ENCODE measurements around the gene NUTM2A.
A peak's percentile ranks its signal among the peaks of the same experiment; 100 is the strongest.
"Not testable (repeated sequence)": the region's sequence is repeated elsewhere in the genome, so short reads cannot be mapped to it uniquely, and the experiment has no call there.

Gene NUTM2A, protein sequence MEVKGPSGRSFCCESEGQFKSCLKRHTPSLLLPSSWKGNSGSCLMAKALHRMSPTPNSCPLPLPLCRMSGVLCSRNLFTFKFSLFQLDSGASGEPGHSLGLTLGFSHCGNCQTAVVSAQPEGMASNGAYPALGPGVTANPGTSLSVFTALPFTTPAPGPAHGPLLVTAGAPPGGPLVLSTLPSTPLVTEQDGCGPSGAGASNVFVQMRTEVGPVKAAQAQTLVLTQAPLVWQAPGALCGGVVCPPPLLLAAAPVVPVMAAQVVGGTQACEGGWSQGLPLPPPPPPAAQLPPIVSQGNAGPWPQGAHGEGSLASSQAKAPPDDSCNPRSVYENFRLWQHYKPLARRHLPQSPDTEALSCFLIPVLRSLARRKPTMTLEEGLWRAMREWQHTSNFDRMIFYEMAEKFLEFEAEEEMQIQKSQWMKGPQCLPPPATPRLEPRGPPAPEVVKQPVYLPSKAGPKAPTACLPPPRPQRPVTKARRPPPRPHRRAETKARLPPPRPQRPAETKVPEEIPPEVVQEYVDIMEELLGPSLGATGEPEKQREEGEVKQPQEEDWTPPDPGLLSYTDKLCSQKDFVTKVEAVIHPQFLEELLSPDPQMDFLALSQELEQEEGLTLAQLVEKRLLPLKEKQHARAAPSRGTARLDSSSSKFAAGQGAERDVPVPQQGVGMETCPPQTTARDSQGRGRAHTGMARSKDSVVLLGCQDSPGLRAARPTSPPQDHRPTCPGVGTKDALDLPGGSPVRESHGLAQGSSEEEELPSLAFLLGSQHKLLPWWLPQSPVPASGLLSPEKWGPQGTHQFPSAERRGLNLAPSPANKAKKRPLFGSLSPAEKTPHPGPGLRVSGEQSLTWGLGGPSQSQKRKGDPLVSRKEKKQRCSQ

GRCh38 chr10:87225148-87225547 lies at the start of gene NUTM2A:
NUTM2A (plus strand) TSS chr10:87225448; CDS start chr10:87225831, 383 bp downstream.
- FAIRE-seq; DNase-seq (ENCODE audit: extremely low spot score, insufficient read length, low read depth): not testable (repeated sequence)

DNA sequence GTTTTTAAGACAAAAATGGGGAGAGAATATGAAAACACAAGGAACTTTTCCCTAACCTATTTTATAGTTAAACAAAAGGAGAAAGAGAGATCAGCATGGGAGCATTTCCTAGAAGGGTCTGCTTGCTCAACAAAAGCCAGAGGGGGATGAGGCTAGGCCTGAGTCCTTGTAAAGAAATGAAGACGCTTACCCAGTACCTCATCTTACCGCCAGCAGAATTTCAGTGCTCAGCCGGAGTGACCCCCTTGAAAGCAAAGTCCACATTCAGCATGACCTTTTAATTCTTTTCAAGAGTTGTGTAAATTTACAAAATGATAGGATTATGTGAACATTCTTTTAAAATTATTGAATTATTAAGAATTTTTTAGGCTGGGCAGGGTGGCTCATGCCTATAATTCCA lies 47.7 kb upstream of the NUTM2A start:
- not testable (repeated sequence) for DNase-seq (ENCODE audit: extremely low spot score, insufficient read length, low read depth); FAIRE-seq

GRCh38 chr10:87184421-87184820 lies 40.8 kb upstream of the NUTM2A start:
- FAIRE-seq; DNase-seq (ENCODE audit: extremely low spot score, insufficient read length, low read depth): not testable (repeated sequence)

DNA sequence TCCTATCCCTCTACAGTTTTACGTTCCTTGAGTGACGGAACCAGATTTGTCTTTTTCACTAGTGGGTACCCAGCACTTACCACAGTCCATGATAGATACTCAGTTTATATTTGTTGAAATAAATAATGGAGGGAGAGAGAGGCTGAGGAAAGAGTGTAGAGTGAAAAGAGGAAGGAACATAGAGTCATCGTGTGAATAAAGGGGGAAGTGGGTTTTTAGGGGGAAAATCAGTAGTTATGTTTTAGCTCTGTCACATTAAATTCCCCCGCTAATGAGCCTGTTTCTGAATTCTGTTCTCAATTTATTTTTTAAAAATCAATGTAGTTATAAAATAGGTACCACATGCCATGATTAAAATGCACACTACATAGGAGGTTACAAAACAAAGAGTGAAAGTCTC lies 39.2 kb upstream of the NUTM2A start:
- not testable (repeated sequence) for FAIRE-seq; DNase-seq (ENCODE audit: extremely low spot score, insufficient read length, low read depth)

DNA sequence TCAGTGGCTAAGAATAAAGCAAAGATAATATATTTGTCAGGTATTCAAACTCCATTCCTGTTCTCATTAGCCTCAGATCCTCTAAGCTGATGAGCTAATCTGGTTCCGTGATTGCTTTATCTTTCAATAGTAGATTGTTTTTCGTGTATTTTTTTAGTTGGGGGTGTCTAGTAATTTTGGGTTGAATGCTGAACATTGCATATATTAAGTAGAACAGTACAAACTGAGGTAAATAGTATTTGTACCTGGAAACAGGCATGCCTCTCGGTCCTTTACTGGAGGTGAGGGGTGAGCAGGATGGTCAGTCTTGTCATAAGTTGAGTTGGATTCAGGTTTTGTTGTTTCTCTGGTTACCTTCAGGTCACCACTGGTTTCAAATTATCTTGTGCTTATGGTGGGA lies 37.7 kb upstream of the NUTM2A start:
- not testable (repeated sequence) for FAIRE-seq; DNase-seq (ENCODE audit: extremely low spot score, insufficient read length, low read depth)

- not testable (repeated sequence) for DNase-seq (ENCODE audit: extremely low spot score, insufficient read length, low read depth); FAIRE-seq
These were observed 33.4 kb upstream of the NUTM2A start for GRCh38 chr10:87191841-87192240.

DNA sequence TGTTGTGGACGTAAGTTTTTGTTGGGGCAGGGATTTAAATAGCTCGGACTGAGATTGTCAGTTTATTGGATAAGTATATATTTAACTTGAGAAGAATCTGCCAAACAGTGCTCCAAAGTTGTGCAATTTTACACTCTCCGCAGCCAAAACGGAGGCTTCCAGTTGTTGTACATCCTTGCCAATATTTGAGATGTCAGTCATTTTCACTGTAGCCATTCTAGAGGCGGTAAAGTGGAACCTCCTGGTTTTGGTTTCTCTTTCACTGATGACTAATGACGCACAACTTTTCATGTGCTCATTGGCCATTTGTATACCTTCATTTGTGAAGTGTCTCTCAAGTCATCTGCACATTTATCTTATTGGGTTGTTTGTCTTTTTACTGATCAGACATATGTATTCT lies 24.3 kb upstream of the NUTM2A start:
- FAIRE-seq: peak; percentile 84
- not testable (repeated sequence) for DNase-seq (ENCODE audit: extremely low spot score, insufficient read length, low read depth)

- not testable (repeated sequence) for DNase-seq (ENCODE audit: extremely low spot score, insufficient read length, low read depth)
- FAIRE-seq: peak; percentile 67
These were observed 20.4 kb upstream of the NUTM2A start for GRCh38 chr10:87204801-87205200.

DNA sequence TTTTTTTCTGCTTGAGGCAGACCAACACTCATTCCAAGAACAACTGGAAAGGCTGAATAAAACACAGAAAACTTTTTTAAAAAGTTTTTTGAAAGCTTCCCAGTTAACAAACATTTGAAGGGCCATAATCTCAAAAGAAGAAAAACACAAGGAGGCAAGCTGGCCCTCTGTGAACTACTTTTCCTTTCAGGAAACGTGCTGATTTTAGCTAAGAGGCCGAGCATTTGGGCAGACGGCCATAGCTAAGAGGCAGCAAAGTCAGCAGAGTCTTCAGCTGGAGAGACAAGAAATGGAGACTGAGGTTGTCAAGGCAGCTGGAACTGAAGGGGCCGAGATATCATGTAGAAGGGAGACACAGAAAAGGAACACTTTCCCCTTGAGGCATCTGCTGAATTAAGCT lies 18.3 kb upstream of the NUTM2A start:
- DNase-seq (ENCODE audit: extremely low spot score, insufficient read length, low read depth); FAIRE-seq: not testable (repeated sequence)

- not testable (repeated sequence) for FAIRE-seq
These were observed 14.9 kb upstream of the NUTM2A start for GRCh38 chr10:87210309-87210708.

GRCh38 chr10:87211848-87212247 lies 13.4 kb upstream of the NUTM2A start:
- not testable (repeated sequence) for DNase-seq (ENCODE audit: extremely low spot score, insufficient read length, low read depth); FAIRE-seq

More at GRCh38 chr10:87210309-87210708, 14.9 kb upstream of the NUTM2A start:
- DNase-seq (ENCODE audit: extremely low spot score, insufficient read length, low read depth): not testable (repeated sequence)

- DNase-seq (ENCODE audit: extremely low spot score, insufficient read length, low read depth): not testable (repeated sequence)
These were observed 12.0 kb upstream of the NUTM2A start for GRCh38 chr10:87213150-87213765.

DNA sequence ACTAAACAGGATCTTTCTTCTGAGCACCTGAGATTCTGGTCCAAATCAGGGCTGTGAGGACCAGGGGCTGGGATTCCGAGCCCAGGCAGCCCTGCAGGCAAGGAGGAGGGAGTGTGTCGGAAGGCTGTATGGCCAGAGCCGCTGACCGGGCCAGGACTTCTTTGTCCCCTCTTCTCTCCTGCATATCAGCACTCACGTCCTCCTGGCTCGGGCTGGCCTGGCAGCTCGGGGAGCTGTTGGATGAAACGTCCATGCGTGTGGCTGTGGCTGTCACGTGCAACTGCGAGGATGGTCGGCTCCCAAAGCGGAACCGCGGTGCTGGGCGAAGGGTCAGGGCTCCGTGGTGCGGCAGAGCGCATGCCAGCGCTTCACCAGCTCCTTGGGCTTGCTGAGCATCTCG lies 11.4 kb upstream of the NUTM2A start:
- not testable (repeated sequence) for DNase-seq (ENCODE audit: extremely low spot score, insufficient read length, low read depth); FAIRE-seq

More at GRCh38 chr10:87213150-87213765, 12.0 kb upstream of the NUTM2A start:
- FAIRE-seq: not testable (repeated sequence)

DNA sequence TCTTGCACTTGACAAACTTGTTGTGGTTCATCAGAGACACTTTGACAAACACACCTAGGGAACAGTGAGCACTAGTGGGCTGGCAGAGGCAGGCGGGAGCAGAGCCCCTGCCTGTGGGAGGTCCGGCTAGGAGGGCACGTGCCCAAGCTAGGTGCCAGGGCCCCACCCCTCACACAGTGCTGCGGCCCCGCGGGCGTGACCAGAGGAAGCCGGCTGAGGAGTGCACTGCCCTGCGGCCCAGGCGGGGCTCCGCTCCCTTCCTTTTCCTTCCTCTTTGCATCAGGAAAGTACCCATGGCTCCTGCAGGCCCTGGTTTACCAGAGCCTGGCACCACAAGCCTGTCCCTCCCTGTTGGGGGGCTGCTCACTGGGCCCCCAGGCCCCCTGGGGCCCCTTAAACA lies 9.1 kb upstream of the NUTM2A start:
- FAIRE-seq; DNase-seq (ENCODE audit: extremely low spot score, insufficient read length, low read depth): not testable (repeated sequence)

- FAIRE-seq: not testable (repeated sequence)
These were observed 5.9 kb upstream of the NUTM2A start for GRCh38 chr10:87219370-87219769.

DNA sequence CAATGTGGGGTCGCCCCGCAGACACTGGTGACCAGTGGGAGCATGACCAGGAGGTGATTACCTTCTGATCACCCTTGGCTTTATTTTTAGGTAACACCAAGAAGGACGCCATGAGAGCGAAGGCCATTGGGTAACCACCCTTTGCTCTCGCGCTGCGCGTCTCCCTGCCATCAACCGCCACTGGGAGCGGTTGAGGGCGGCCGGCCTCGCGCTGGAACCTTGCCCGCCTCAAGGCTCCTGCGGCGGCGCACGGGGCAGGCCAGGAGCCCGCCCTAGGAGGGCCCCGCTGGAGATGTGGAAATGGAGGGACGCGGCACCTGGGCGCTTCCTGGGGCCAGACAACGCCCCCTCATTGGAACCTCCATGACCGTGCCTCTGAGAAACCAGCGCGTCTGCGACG lies 2.5 kb upstream of the NUTM2A start:
- DNase-seq (ENCODE audit: extremely low spot score, insufficient read length, low read depth): not testable (repeated sequence)

More at GRCh38 chr10:87219370-87219769, 5.9 kb upstream of the NUTM2A start:
- DNase-seq (ENCODE audit: extremely low spot score, insufficient read length, low read depth): not testable (repeated sequence)

GRCh38 chr10:87228247-87228646 lies 3.0 kb downstream of the NUTM2A start:
- not testable (repeated sequence) for FAIRE-seq; DNase-seq (ENCODE audit: extremely low spot score, insufficient read length, low read depth)

More for the DNA sequence above, 2.5 kb upstream of the NUTM2A start:
- FAIRE-seq: not testable (repeated sequence)

- not testable (repeated sequence) for DNase-seq (ENCODE audit: extremely low spot score, insufficient read length, low read depth); FAIRE-seq
These were observed 4.0 kb downstream of the NUTM2A start for GRCh38 chr10:87229211-87229610.

DNA sequence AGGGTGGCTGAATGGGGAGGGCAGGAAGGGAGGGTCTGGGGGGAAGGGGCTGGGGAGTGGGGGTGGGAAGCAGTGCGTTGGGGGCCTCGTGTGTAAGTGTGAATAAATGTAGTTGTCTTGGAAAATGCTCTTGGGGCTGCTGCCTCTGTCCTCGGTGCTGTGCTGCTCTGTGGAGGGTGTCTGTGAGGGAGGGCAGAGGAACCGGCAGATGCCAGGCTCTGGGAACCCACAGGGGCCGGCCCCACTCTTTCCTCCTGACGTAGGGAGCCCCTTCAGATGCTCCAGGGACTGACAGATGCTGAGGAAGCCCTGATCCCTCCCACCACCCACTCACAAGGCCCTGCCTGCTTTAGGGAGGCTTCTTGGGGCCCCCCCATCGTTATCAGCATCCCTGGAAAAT lies 9.6 kb downstream of the NUTM2A start:
- not testable (repeated sequence) for DNase-seq (ENCODE audit: extremely low spot score, insufficient read length, low read depth); FAIRE-seq

- not testable (repeated sequence) for FAIRE-seq; DNase-seq (ENCODE audit: extremely low spot score, insufficient read length, low read depth)
These were observed 12.0 kb downstream of the NUTM2A start for GRCh38 chr10:87237244-87237643.

Measured in GM18507 (cell line).